WTC11 (cell line): ENCODE data around the gene ICE2.

Experiments used
- CREB1 ChIP-seq: sonication (generic); formaldehyde crosslinking; IDR thresholded peaks from 2 replicates; pipeline ENCODE4 v1.8.0; 2023; ENCODE audit warnings: mild to moderate bottlenecking, missing genetic modification reagents
- FOXJ3 ChIP-seq: sonication (generic); formaldehyde crosslinking; IDR thresholded peaks from 2 replicates; pipeline ENCODE4 v1.9.0; 2021; ENCODE audit warnings: missing genetic modification reagents, mild to moderate bottlenecking, borderline replicate concordance
- JAZF1 ChIP-seq: fragments of 250-450 bp; sonication (Bioruptor Pico); IDR thresholded peaks from 2 replicates; pipeline ENCODE4 v1.9.0; 2021; ENCODE audit warnings: moderate library complexity, mild to moderate bottlenecking, inconsistent platforms
- OVOL2 ChIP-seq: fragments of 250-450 bp; sonication (Bioruptor Pico); IDR thresholded peaks from 2 replicates; pipeline ENCODE4 v1.9.0; 2021; ENCODE audit warnings: mild to moderate bottlenecking, borderline replicate concordance
- TCF7 ChIP-seq: sonication (generic); formaldehyde crosslinking; IDR thresholded peaks from 2 replicates; pipeline ENCODE4 v1.8.0; 2022; ENCODE audit warnings: mild to moderate bottlenecking, low read depth, missing genetic modification reagents, moderate library complexity
- TF ChIP-seq, protein P1 (sequence below): fragments of 200-600 bp; IDR thresholded peaks from 2 replicates; pipeline ENCODE4 v1.8.0; 2022; ENCODE audit warnings: antibody characterized with exemption

DNA sequence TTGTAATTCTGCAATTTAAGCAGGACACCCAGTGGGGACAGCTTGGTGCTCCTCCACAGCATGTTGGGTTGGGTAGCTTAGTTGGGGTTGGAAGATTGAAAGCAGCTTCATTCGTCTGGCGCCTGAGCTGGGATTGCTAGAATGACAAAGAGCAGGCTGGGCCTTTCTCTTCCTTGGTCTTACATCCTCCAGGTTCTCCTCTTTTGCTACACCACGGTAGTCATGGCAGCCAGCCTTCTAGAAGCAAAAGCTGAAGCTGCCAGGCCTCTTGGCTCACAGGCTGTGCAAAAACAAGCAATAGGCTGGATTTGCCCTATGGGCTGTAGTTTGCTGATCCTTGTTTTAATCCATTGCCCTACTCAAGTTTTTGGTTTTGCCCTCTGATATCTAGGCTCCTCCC lies 78.0 kb downstream of the ICE2 start:
- TF ChIP-seq, protein P1, sequence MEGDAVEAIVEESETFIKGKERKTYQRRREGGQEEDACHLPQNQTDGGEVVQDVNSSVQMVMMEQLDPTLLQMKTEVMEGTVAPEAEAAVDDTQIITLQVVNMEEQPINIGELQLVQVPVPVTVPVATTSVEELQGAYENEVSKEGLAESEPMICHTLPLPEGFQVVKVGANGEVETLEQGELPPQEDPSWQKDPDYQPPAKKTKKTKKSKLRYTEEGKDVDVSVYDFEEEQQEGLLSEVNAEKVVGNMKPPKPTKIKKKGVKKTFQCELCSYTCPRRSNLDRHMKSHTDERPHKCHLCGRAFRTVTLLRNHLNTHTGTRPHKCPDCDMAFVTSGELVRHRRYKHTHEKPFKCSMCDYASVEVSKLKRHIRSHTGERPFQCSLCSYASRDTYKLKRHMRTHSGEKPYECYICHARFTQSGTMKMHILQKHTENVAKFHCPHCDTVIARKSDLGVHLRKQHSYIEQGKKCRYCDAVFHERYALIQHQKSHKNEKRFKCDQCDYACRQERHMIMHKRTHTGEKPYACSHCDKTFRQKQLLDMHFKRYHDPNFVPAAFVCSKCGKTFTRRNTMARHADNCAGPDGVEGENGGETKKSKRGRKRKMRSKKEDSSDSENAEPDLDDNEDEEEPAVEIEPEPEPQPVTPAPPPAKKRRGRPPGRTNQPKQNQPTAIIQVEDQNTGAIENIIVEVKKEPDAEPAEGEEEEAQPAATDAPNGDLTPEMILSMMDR = no peak
- TF ChIP-seq CREB1 (no peak), FOXJ3 (CRISPR knock-in tag) (no peak), TCF7 (no peak), JAZF1 (CRISPR knock-in tag) (no peak), OVOL2 (no peak)
